ENCODE data around the gene BRD7.
A peak's percentile ranks its signal among the peaks of the same experiment; 100 is the strongest.

BRD7 gene

GRCh38 chr16:50368410-50369132 is at the start of gene BRD7:
BRD7 (minus strand) TSS chr16:50368988; CDS start chr16:50368774, 214 bp downstream.
- H3K79me2 ChIP-seq (ENCODE audit: low read length): peaks cover 47% of the 10 kb centered on the region
- no peaks in the 10 kb centered on the region for H3K27me3 ChIP-seq (ENCODE audit: low read depth, low read length)
- H3K4me2 ChIP-seq (ENCODE audit: low read length): peak within 1 kb of the TSS; percentile 92
- H3K36me3 ChIP-seq (replicated peaks; ENCODE audit: low read depth, low read length): peaks cover 25% of the 10 kb centered on the region
- H3K4me1 ChIP-seq (ENCODE audit: low read length): peaks cover 23% of the 10 kb centered on the region
- no peaks in the 10 kb centered on the region for H3K9me3 ChIP-seq (ENCODE audit: insufficient read depth, low read length)
- H4K20me1 ChIP-seq (ENCODE audit: insufficient read depth, low read length): peaks cover 7% of the 10 kb centered on the region; the same call in 1 of the 2 replicates
- TF ChIP-seq EZH2phosphoT487 (IDR thresholded peaks at IDR 0.05; ENCODE audit: low read depth): no peak
- TF ChIP-seq CTCF (IDR thresholded peaks at IDR 0.05; ENCODE audit: low read depth, low read length): no peak
- H2AFZ ChIP-seq (ENCODE audit: low read depth, low read length): peak within 1 kb of the TSS; percentile 79
- H3K4me3 ChIP-seq (ENCODE audit: low read length): peak within 1 kb of the TSS; percentile 93
- no peak within 1 kb of the TSS for H3K27ac ChIP-seq (ENCODE audit: low read length)
- H3K9ac ChIP-seq (ENCODE audit: low read length): peak within 1 kb of the TSS; percentile 72

GRCh38 chr16:50416388-50416787 is 47.6 kb upstream of the BRD7 start:
- peaks cover 26% of the 10 kb centered on the region for H3K9me3 ChIP-seq (ENCODE audit: insufficient read depth, low read length)
- H3K4me1 ChIP-seq (ENCODE audit: low read length): no peaks in the 10 kb centered on the region
- no peak overlapping the region for H3K4me3 ChIP-seq (ENCODE audit: low read length)
- H3K9ac ChIP-seq (ENCODE audit: low read length): no peak overlapping the region
- no peaks in the 10 kb centered on the region for H3K36me3 ChIP-seq (replicated peaks; ENCODE audit: low read depth, low read length)
- peaks cover 9% of the 10 kb centered on the region; the same call in 1 of the 2 replicates for H3K27me3 ChIP-seq (ENCODE audit: low read depth, low read length)
- no peak for TF ChIP-seq EZH2phosphoT487 (IDR thresholded peaks at IDR 0.05; ENCODE audit: low read depth)
- TF ChIP-seq CTCF (IDR thresholded peaks at IDR 0.05; ENCODE audit: low read depth, low read length): no peak
- H4K20me1 ChIP-seq (ENCODE audit: insufficient read depth, low read length): no peaks in the 10 kb centered on the region
- H3K27ac ChIP-seq (ENCODE audit: low read length): no peak overlapping the region
- H2AFZ ChIP-seq (ENCODE audit: low read depth, low read length): no peak overlapping the region
- no peak overlapping the region for H3K4me2 ChIP-seq (ENCODE audit: low read length)
- H3K79me2 ChIP-seq (ENCODE audit: low read length): no peaks in the 10 kb centered on the region

GRCh38 chr16:50414152-50414551 is 45.4 kb upstream of the BRD7 start:
- H3K9ac ChIP-seq (ENCODE audit: low read length): no peak overlapping the region
- TF ChIP-seq CTCF (IDR thresholded peaks at IDR 0.05; ENCODE audit: low read depth, low read length) (no peak), EZH2phosphoT487 (IDR thresholded peaks at IDR 0.05; ENCODE audit: low read depth) (no peak)
- H3K27ac ChIP-seq (ENCODE audit: low read length): no peak overlapping the region
- peaks cover 14% of the 10 kb centered on the region; the same call in 1 of the 2 replicates for H3K9me3 ChIP-seq (ENCODE audit: insufficient read depth, low read length)
- no peak overlapping the region for H2AFZ ChIP-seq (ENCODE audit: low read depth, low read length)
- no peaks in the 10 kb centered on the region for H3K36me3 ChIP-seq (replicated peaks; ENCODE audit: low read depth, low read length)
- H3K79me2 ChIP-seq (ENCODE audit: low read length): no peaks in the 10 kb centered on the region
- H3K4me3 ChIP-seq (ENCODE audit: low read length): no peak overlapping the region
- H4K20me1 ChIP-seq (ENCODE audit: insufficient read depth, low read length): no peaks in the 10 kb centered on the region
- no peaks in the 10 kb centered on the region for H3K4me1 ChIP-seq (ENCODE audit: low read length)
- peaks cover 9% of the 10 kb centered on the region; the same call in 1 of the 2 replicates for H3K27me3 ChIP-seq (ENCODE audit: low read depth, low read length)
- no peak overlapping the region for H3K4me2 ChIP-seq (ENCODE audit: low read length)

- no peak overlapping the region for H3K27ac ChIP-seq (ENCODE audit: low read length)
- 0 out of 2 replicates have a peak, but pooled peaks cover under 1% of the 10 kb centered on the region for H3K27me3 ChIP-seq (ENCODE audit: low read depth, low read length)
- no peak overlapping the region for H3K4me3 ChIP-seq (ENCODE audit: low read length)
- H2AFZ ChIP-seq (ENCODE audit: low read depth, low read length): no peak overlapping the region
- no peaks in the 10 kb centered on the region for H3K79me2 ChIP-seq (ENCODE audit: low read length)
- TF ChIP-seq CTCF (IDR thresholded peaks at IDR 0.05; ENCODE audit: low read depth, low read length): no peak
- no peak for TF ChIP-seq EZH2phosphoT487 (IDR thresholded peaks at IDR 0.05; ENCODE audit: low read depth)
- H4K20me1 ChIP-seq (ENCODE audit: insufficient read depth, low read length): no peaks in the 10 kb centered on the region
- H3K36me3 ChIP-seq (replicated peaks; ENCODE audit: low read depth, low read length): no peaks in the 10 kb centered on the region
- H3K9me3 ChIP-seq (ENCODE audit: insufficient read depth, low read length): peaks cover 1% of the 10 kb centered on the region; the same call in 1 of the 2 replicates
- H3K4me2 ChIP-seq (ENCODE audit: low read length): no peak overlapping the region
- H3K9ac ChIP-seq (ENCODE audit: low read length): no peak overlapping the region
- H3K4me1 ChIP-seq (ENCODE audit: low read length): no peaks in the 10 kb centered on the region
Observed at GRCh38 chr16:50411034-50411433, 42.2 kb upstream of the BRD7 start.
